Kidney epithelial cell (primary cell): ENCODE data around the gene GAB2. TPM values are rescaled to one million over a fixed set of nuclear protein-coding genes. Genes with fewer than 3 reads are reported as not detected.
"Not testable (repeated sequence)": the region's sequence is repeated elsewhere in the genome, so short reads cannot be mapped to it uniquely, and the experiment has no call there.

ENCODE experiments used
- DNase-seq: peaks from one replicate; pipeline ENCODE4 v3.0.0-alpha.2; 2010; ENCODE audit warnings: low read depth
- H3K27me3 ChIP-seq: 2 replicates; pipeline ENCODE4 v1.6.0; 2011; ENCODE audit warnings: low read length; ENCODE audit not compliant: control insufficient read depth, insufficient read depth
- H3K36me3 ChIP-seq: 2 replicates; pipeline ENCODE4 v1.5.1; 2011; ENCODE audit warnings: low read length; ENCODE audit not compliant: control insufficient read depth, insufficient read depth
- H3K4me3 ChIP-seq: 2 replicates; pipeline ENCODE4 v1.5.1; 2011; ENCODE audit warnings: low read depth, mild to moderate bottlenecking, control low read depth, low read length
- total RNA-seq: library from RNA; depleted of rRNA; stranded (reverse); fragments of >200 nt; gene quantifications from 2 replicates; pipeline ENCODE4 v1.2.3, GENCODE V29; 2015
- TF ChIP-seq, protein P1 (sequence below): IDR thresholded peaks from 2 replicates; pipeline ENCODE4 v1.5.1; 2011; ENCODE audit warnings: mild to moderate bottlenecking, moderate library complexity, low read length, control low read depth, inconsistent platforms; ENCODE audit not compliant: insufficient read depth, poor library complexity, severe bottlenecking

Gene GAB2
- total RNA-seq, 1 donor from 2014 or later = 13.1 TPM

- TF ChIP-seq, protein P1, sequence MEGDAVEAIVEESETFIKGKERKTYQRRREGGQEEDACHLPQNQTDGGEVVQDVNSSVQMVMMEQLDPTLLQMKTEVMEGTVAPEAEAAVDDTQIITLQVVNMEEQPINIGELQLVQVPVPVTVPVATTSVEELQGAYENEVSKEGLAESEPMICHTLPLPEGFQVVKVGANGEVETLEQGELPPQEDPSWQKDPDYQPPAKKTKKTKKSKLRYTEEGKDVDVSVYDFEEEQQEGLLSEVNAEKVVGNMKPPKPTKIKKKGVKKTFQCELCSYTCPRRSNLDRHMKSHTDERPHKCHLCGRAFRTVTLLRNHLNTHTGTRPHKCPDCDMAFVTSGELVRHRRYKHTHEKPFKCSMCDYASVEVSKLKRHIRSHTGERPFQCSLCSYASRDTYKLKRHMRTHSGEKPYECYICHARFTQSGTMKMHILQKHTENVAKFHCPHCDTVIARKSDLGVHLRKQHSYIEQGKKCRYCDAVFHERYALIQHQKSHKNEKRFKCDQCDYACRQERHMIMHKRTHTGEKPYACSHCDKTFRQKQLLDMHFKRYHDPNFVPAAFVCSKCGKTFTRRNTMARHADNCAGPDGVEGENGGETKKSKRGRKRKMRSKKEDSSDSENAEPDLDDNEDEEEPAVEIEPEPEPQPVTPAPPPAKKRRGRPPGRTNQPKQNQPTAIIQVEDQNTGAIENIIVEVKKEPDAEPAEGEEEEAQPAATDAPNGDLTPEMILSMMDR = no peak
- no peaks in the 10 kb centered on the region for H3K36me3 ChIP-seq
- DNase-seq = no peak
- H3K27me3 ChIP-seq = no peaks in the 10 kb centered on the region
- H3K4me3 ChIP-seq = no peak overlapping the region
Observed at GRCh38 chr11:78176605-78177141, 240.9 kb downstream of the GAB2 start.

GRCh38 chr11:78175862-78176261 lies 241.8 kb downstream of the GAB2 start:
- not testable (repeated sequence) for DNase-seq, H3K27me3 ChIP-seq, H3K4me3 ChIP-seq, H3K36me3 ChIP-seq

- TF ChIP-seq, protein P1 = no peak
- DNase-seq = no peak
Observed at GRCh38 chr11:78171951-78172350, 245.7 kb downstream of the GAB2 start.

GRCh38 chr11:78170874-78171549 lies 246.6 kb downstream of the GAB2 start:
- no peak for DNase-seq
- Histone ChIP-seq H3K36me3 (no peaks in the 10 kb centered on the region), H3K27me3 (no peaks in the 10 kb centered on the region), H3K4me3 (no peak overlapping the region)
- TF ChIP-seq, protein P1 = no peak

More at GRCh38 chr11:78171951-78172350, 245.7 kb downstream of the GAB2 start:
- Histone ChIP-seq H3K36me3 (no peaks in the 10 kb centered on the region), H3K4me3 (no peak overlapping the region), H3K27me3 (no peaks in the 10 kb centered on the region)

- TF ChIP-seq, protein P1 = no peak
- Histone ChIP-seq H3K36me3 (no peaks in the 10 kb centered on the region), H3K4me3 (no peak overlapping the region), H3K27me3 (no peaks in the 10 kb centered on the region)
- DNase-seq = no peak
Observed at GRCh38 chr11:78170413-78170812, 247.2 kb downstream of the GAB2 start.

DNA sequence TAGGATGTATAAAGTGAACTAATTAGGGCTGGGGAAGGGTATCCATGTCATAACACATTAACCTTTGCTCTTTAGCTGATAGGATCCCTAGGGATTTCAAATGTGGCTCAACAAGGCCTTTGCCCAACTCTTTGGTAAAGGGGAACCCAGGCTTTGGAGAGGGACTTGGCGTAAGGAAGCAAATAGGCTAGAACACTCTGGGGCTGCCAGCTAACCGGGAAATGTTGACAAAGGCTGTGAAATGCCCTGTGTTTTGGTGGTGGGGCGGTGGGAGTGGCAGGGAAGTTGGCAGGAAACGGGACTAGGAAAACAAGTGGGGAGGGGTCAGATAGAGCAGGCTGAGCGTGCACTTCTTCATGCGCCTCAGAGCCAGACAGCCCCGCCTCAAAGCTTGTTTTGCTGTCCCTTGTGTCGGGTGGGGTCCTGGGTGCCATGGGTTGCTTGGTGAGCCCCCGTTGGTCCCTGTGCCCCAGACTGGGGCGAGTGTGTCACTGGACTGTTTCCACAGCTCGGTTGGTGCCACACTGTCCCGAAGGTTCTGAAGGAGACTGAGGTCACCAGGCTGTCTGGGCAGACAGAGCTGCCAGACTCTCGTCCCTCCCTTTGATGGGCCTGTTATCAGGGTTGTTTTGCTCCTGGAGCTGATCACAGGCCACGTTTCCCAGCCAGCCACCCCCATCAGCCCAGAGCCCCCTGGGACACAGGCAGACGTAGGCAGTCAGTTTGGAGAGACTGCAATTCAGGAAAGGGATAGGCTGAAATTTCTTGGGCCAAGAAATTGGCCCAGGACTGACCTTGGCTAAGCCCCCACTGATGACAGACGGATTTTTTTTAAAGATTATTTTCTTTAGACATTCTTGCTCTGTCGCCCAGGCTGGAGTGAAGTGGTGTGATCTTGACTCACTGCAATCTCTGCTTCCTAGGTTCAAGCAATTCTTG lies 248.8 kb downstream of the GAB2 start:
- Histone ChIP-seq H3K4me3 (no peak overlapping the region), H3K36me3 (no peaks in the 10 kb centered on the region), H3K27me3 (no peaks in the 10 kb centered on the region)
- TF ChIP-seq, protein P1 = no peak
- DNase-seq = no peak
